Measurements from ENCODE around the gene DPP7. TPM values are rescaled to one million over a fixed set of nuclear protein-coding genes. Genes with fewer than 3 reads are reported as not detected.
A peak's percentile ranks its signal among the peaks of the same experiment; 100 is the strongest.

DPP7 gene
- total and polyA plus RNA-seq, 2 experiments from 2014 or later, result 206 to 544 TPM

- peak; percentile 86 for DNase-seq (ENCODE audit: low spot score)
- Histone ChIP-seq H4K20me1 (ENCODE audit: insufficient read depth, poor library complexity, severe bottlenecking) (no peaks in the 10 kb centered on the region), H2AFZ (no peak overlapping the region), H3K4me3 (no peak overlapping the region), H3K27me3 (no peaks in the 10 kb centered on the region), H3K9me2 (replicated peaks; ENCODE audit: insufficient read depth) (no peaks in the 10 kb centered on the region), H3K9me3 (ENCODE audit: low read depth) (no peaks in the 10 kb centered on the region), H3K4me2 (no peak overlapping the region), H3K79me2 (no peaks in the 10 kb centered on the region), H3K36me3 (replicated peaks; ENCODE audit: insufficient read depth, low read depth) (no peaks in the 10 kb centered on the region), H3K4me1 (ENCODE audit: insufficient read depth) (peaks cover 3% of the 10 kb centered on the region), H3K27ac (no peak overlapping the region)
- 60% methylated on average over 12 of the region's 12 CpGs for WGBS (ENCODE audit: low lambda C conversion rate, missing lambda C conversion rate)
- TF ChIP-seq EZH2 (IDR thresholded peaks at IDR 0.05; ENCODE audit: borderline replicate concordance), result no peak
- TF ChIP-seq CTCF (IDR thresholded peaks at IDR 0.05; ENCODE audit: poor library complexity), result peak; percentile 70
Observed at GRCh38 chr9:137067860-137068538, 46.5 kb downstream of the DPP7 start.

GRCh38 chr9:137066096-137066861, 48.3 kb downstream of the DPP7 start:
- Histone ChIP-seq H3K4me3 (no peak overlapping the region), H2AFZ (no peak overlapping the region), H4K20me1 (ENCODE audit: insufficient read depth, poor library complexity, severe bottlenecking) (no peaks in the 10 kb centered on the region), H3K9me2 (replicated peaks; ENCODE audit: insufficient read depth) (no peaks in the 10 kb centered on the region), H3K79me2 (no peaks in the 10 kb centered on the region), H3K4me1 (ENCODE audit: insufficient read depth) (peaks cover 3% of the 10 kb centered on the region), H3K9me3 (ENCODE audit: low read depth) (no peaks in the 10 kb centered on the region), H3K27me3 (no peaks in the 10 kb centered on the region), H3K27ac (no peak overlapping the region), H3K4me2 (no peak overlapping the region), H3K36me3 (replicated peaks; ENCODE audit: insufficient read depth, low read depth) (no peaks in the 10 kb centered on the region)
- DNase-seq (ENCODE audit: low spot score), result no peak
- WGBS (ENCODE audit: low lambda C conversion rate, missing lambda C conversion rate), result 91% methylated on average over 24 of the region's 26 CpGs
- TF ChIP-seq CTCF (IDR thresholded peaks at IDR 0.05; ENCODE audit: poor library complexity) (no peak), EZH2phosphoT487 (IDR thresholded peaks at IDR 0.05; ENCODE audit: low read depth, severe bottlenecking, unreplicated experiment) (no peak), EZH2 (IDR thresholded peaks at IDR 0.05; ENCODE audit: borderline replicate concordance) (no peak)

GRCh38 chr9:137065336-137065967, 49.1 kb downstream of the DPP7 start:
- no peak overlapping the region for H2AFZ ChIP-seq
- H3K27me3 ChIP-seq, result no peaks in the 10 kb centered on the region
- no peaks in the 10 kb centered on the region for H4K20me1 ChIP-seq (ENCODE audit: insufficient read depth, poor library complexity, severe bottlenecking)
- H3K4me1 ChIP-seq (ENCODE audit: insufficient read depth), result peaks cover 3% of the 10 kb centered on the region
- H3K4me3 ChIP-seq, result no peak overlapping the region
- no peak overlapping the region for H3K27ac ChIP-seq
- 96% methylated on average over 23 of the region's 23 CpGs for WGBS (ENCODE audit: low lambda C conversion rate, missing lambda C conversion rate)
- H3K36me3 ChIP-seq (replicated peaks; ENCODE audit: insufficient read depth, low read depth), result no peaks in the 10 kb centered on the region
- no peaks in the 10 kb centered on the region for H3K9me2 ChIP-seq (replicated peaks; ENCODE audit: insufficient read depth)
- no peaks in the 10 kb centered on the region for H3K9me3 ChIP-seq (ENCODE audit: low read depth)
- TF ChIP-seq EZH2phosphoT487 (IDR thresholded peaks at IDR 0.05; ENCODE audit: low read depth, severe bottlenecking, unreplicated experiment), result no peak
- no peak for TF ChIP-seq EZH2 (IDR thresholded peaks at IDR 0.05; ENCODE audit: borderline replicate concordance)
- no peak for TF ChIP-seq CTCF (IDR thresholded peaks at IDR 0.05; ENCODE audit: poor library complexity)
- DNase-seq (ENCODE audit: low spot score), result no peak
- no peak overlapping the region for H3K4me2 ChIP-seq
- no peaks in the 10 kb centered on the region for H3K79me2 ChIP-seq

All from hepatocyte (in vitro differentiated cells).